Stimulated activated CD4-positive, alpha-beta T cell treated with anti-CD3 and anti-CD28 coated beads, Interleukin-15, amount 100 ng/mL, for 48 hours (primary cell): ENCODE measurements around the gene ADTRP.
"Not testable (repeated sequence)": the region's sequence is repeated elsewhere in the genome, so short reads cannot be mapped to it uniquely, and the experiment has no call there.

ENCODE experiments used
- DNase-seq, 2 donors: peaks; one replicate each; pipeline ENCODE4 v3.0.0-alpha.2; 2020; ENCODE audit warnings: low read depth in 2 of 2

Gene ADTRP

DNA sequence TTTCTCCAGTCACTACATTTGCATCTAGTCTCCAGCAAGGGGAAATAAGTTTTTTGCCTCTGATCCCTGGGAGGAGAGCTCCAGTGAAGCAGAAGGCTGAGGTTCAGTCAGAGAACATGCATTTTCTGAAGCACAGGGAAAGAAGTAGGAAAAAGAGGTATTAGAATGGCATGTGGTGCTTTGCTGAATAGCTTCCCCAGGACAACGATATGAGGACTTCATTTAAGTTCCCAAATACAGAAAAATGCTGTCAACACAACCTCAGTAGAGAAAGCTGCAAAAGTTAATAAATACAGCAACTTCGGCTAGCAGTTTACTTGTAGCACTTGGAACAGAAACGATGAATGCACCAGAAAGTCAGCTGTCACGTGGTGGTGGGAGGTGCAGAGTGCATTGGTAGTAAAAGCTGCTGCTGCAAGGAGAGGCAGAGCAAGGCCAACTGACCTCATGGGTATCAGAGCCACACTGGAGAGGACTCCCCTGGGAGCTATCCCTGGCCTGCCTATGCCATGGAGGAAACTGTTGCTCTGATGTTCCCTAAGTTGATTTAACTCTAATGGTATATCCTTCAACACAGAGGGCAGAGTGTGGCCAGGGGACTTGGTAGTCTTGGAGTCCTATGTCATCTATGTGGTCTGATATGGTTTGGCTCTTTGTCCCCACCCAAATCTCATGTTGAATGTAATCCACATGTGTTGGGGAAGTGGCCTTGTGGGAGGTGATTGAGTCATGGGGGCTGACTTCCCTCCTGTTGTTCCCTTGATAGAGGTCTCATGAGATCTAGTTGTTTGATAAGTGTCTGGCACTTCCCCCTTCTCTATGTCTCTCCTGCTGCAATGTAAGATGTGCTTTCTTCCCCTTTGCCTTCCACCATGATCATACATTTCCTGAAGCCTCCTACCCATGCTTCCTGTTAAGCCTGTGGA is 85.9 kb downstream of the ADTRP start:
- no peak for DNase-seq

DNA sequence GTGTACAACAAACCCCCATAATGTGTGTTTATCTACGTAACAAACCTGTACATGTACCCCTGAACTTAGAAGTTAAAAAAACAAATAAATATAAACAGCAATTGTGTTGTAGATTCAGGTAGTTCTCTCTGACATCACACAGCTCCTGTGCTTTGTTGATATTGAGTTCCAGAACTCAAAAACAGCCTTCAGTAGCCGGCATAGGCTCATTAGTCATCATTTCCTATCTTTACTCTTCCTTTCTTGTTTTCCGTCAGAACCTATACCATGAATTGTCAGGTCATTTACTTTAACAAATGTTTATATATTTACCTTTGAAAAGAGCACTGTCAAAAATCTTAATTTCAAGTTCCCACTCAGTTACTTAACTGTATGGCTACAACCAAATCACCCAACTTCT is 88.8 kb downstream of the ADTRP start:
- no peak for DNase-seq

DNA sequence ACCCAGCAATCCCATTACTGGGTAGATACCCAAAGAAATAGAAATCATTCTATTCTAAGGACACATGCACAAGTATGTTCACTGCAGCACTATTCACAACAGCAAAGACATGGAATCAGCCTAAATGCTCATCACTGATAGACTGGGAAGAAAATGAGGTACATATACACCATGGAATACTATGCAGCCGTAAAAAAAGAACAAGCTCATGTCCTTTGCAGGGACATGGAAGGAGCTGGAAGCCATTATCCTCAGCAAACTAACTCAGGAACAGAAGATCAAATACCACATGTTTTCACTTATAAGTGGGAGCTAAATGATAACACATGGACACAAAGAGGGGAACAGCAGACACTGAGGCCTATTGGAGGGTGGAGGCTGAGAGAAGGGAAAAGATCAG is 89.2 kb downstream of the ADTRP start:
- not testable (repeated sequence) for DNase-seq

DNA sequence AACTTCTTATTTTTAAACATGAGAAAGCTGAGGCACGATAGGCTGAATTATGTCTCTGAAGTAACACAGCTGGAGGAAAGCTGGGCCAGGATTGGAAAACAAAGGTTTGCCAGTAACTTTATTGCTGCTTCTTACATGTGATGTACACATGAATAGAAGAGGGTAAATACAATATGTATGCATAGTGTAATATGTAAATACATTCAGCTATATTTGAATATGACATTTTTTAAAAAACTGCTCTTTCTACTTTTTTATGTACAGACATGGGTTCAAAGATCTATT is 90.2 kb downstream of the ADTRP start:
- DNase-seq = no peak

DNA sequence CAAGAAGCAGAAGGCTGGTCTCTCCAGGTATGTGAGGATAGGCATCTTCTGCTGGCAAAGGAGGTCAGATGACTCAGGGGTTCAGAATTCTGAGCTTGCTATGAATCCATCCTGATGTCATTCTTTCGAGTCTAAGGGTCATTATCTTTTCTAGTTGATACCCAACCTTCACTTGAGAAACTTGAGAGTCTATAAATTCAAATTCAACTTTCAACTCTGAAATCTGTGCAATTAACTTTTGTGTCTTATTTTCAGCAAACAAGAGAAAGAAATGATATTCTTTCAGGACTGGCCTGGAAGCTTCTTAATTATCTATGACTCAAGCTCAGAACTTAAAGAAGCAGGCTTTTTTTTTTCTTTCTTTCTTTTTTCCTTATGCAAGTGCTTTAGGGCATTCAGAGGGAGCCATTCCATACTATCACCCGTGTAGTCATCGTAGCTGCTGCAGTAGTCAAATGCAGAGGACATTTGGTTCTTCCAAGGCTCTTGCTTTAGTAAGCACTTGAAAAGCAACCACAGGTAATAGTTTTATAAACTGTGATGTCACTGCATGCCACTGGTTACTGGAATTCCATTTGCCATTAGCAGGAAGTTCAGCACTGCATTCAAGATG is 93.0 kb downstream of the ADTRP start:
- DNase-seq = no peak

DNA sequence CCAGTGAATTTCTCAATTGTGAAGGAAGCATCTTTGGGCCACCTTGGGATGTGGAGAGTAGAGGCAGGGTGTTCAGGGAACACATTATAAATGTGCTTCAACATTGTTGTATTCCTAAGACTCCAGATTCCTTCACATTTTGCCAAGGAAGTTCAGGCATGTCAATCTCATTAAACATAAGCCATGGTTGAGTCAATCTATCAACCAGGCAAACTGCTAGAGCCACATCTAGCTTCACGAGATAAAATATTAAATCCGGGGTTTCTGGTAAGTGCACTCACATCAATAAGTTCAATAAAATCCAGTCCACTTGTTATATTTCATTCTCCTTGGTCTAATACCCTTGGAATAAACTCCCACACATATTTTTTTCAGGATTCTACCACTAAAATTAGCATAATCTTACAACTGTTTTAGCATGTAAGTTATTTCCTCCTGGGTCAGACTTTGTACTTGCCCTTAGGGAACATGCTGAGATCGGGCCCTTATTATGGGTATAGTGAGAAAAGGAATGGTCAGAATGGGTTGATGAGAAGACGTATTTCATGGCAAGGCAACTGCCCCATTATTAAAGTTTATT is 93.6 kb downstream of the ADTRP start:
- DNase-seq = no peak

DNA sequence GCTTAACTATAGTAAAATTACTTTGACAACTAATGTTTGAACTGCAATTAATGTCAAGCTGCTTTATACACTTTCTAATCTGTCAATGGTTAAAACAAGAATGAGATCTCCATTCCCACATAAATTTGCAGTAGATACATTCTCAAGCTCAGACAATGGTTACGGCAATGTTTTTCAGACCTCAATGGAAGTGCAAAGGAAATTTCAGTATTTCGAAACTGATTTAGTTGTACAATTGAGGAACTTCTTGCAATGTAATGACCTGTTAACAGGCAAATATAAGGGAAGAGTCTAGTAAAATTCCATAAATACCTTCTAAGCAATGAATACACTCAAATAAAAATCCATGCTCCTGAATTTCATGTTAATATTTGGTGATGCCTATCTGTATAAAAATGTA is 94.7 kb downstream of the ADTRP start:
- DNase-seq = no peak

DNA sequence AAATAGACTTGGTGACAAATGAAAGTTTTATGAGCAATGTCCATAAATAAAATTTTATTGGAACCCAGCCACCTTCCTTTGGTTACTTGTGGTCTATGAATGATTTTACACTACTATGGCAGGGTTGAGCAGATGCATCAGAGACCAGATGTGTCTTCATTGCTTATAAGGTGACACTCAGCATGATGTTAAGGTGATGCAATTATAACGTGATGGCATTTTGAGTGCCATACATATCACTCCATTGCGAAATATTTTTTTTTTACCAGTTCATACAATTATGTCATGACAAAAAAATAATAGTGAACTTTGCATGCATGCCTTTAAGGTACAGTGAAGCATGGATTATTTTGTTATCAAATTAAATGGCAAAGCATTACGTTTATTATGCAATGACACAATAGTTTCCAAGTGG is 96.0 kb downstream of the ADTRP start:
- DNase-seq = no peak

DNA sequence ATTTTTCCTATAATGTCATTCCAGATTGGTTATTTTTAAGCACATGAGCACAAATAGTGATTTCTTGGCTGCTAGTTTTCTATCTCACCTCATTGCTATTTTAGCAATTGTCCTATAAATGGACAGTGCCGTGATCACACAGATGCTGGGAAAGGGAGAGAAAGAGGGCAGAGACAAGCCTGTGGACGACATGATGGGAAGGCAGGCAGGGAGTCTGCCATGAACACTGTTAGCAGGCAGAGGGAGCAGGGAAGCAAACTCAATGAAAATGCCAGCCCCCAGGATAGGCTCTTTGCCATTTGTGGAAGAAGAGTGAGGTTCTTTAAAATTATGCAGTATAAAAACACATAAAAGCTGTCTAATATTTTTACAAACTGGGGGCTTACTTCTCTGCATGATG is 96.8 kb downstream of the ADTRP start:
- DNase-seq = no peak

DNA sequence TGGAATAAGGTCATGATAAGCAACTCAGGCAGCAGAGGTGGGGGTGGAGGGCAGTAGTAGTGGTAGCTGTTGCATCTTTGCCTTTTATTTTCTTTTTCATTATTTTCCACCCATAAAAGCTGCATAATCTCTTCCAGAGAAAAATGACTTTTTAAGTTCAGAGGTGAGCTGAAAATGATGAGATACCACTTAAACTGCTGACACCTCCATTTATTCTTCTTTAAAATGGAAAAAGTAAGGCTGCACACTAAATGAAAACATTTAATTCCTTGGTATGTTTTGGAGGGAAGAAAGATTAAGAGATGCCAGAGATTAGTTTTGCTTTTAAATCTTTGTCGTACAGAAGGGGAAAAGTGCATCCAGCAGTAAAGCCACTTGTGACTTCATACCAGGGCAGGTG is 97.2 kb downstream of the ADTRP start:
- DNase-seq = no peak

DNA sequence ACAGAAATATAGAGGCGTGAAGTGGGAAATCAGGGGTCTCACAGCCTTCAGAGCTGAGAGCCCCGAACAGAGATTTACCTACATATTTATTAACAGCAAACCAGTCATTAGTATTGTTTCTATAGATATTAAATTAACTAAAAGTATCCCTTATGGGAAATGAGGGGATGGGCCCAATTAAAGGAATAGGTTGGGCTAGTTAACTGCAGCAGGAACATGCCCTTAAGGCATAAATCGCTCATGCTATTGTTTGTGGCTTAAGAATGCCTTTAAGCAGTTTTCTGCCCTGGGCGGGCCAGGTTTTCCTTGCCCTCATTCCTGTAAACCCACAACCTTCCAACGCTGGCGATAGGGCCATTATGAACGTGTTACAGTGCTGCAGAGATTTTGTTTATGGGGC is 98.1 kb downstream of the ADTRP start:
- not testable (repeated sequence) for DNase-seq

DNA sequence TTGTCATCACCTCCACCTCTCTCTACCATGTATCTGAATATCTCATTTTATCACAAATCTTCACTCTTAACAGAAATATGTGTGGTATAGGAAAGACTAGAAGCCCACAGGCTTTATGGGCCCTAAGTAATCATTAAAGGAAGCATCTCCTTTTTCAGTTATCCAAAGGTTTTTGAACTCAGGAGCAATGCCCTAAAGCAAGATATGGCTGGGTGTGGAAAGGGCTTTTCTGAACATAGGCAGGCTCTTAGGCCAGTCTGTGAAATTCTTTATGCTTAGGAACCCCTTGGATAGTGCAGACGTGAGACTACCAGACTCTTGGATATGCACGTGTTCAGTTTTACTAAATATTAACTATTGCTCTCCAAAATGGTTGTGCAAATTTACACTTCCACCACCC is 99.5 kb downstream of the ADTRP start:
- DNase-seq = no peak

DNA sequence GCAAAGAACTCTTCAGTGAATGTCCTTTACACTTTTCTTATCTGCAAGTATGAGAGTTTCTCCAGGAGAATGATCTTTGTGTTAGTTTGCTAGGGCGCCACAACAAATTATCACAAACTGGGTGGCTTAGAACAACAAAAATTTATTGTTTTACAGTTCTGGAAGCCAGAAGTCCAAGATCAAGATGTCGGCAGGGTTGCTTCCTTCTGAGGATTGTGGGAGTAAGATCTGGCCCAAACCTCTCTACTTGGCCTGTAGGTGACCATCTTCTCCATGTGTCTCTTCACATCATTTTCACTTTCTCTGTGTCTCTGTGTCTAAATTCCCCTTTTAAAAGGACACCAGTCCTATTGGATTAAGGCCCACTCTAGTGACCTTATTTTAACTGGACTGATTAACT is 103.0 kb downstream of the ADTRP start:
- DNase-seq = no peak

DNA sequence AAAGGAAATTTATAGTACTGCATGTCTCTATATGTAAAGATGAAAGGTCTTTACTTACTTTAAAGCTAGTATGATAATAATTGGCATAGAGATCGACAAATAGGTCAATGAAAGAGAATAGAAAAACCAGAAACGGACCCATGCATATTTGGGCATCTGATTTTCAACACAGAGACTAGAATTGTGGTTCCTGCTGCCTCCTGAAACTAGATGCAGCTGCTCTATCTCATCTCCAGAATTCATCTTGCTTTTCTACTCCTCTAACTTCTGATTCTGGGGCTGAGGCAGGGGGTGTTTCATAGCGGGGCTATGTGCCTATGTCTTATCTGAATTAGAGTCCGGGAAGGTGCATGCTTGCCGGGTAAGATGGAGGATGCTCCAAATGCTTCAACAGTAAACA is 105.9 kb downstream of the ADTRP start:
- no peak for DNase-seq

DNA sequence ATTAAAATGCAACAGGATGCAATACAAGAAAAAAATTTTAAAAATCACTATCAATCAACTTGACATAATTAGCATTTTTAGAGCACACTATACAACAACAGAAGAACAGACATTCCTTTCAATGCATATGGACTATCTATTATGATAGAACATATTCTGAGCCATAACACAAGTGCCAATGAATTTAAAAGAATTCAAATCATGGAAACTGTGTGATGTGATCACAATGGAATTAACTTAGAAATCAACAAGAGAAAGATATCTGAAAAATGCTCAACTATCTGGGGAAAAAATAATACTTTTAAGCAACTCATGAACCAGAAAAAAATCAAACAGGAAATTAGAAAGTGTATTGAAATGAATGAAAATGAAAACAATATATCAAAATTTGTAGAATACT is 106.3 kb downstream of the ADTRP start:
- no peak for DNase-seq

DNA sequence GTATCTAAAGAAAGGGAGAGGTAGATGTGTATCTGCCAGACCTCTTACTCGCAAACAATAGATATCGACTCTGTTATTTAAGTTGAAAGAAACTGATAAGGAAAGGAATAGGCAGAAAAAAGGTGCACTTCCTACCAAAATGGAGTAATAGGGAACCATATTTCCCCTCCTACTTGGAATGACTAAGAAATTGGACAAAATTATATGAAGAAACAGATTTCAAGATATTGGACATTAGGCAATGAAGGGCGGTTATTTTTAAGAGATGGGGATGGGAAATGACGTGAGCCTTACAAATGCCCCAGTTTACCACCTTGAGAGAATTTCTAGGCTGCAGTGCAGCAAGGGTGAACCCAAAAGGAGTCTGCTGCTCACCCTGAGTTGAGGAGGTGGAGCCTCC is 108.9 kb downstream of the ADTRP start:
- no peak for DNase-seq

DNA sequence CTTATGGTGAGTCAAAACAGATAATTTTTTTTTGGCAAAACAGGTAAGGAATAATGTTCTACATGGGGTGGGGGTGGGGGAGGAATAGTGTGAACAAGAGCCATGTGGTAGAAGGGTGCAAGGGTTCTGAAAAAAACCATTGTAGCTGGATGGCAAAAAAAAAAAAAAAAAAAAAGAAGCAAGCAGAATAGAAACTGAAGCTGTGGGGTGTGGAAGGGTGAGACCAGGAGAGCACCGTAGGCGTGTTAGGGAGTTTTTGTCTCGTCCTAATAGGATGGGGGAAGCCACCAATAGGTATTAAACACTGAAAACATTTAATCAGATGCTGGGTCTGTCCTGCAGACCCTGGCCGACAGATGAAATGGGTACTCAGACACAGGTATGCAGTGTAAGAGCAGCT is 110.1 kb downstream of the ADTRP start:
- no peak for DNase-seq

DNA sequence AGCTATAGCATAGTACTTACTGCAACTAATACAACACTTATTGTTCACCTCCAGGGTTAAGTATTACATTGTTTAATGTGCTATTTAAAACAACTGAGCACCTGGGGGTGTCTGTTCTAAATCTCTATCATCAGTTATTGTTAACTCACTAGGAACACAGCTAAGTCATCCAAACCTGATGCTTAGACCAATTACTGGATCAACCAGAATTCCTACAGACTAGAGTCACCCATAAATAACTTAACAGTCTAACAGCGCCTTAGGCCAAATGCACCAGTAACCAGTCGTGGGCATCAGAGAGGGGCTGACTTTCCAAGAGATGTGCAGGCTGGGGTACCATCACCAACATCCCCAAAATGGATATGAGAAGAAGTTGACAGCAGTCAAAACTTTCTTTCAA is 110.7 kb downstream of the ADTRP start:
- DNase-seq = no peak

DNA sequence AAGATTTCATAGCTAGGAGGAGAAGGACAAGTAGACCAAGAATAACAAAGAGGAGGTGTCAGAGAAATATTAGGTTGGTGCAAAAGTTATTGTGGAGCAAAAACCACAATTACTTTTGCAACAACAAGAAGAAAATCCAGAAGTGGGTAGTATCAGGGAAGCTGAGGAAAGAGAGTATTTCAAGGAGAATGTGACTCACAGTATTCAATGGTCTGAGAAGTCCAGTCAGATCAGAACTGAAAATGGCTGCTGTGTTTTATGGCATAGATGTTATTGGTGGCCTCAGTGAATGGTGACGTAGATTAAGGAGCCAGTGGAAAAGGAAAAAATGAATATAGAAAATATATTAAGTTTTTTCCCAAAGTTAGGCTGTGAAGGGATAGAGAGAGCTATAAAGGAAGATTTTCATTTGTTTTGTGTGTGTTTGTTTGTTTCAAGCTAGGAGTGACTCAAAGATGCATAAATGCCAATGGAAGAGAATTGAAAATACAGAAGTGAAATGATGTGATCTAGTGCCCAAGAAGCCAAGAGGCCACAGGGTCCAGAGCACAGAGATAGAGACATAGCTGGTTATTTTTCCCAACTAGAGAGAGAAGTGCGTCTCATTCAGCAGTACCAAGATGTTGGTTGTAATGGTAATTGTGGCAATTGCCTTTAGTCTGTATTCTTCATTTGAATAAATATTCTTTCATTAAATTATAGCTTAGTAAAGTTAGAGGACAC is 112.8 kb downstream of the ADTRP start:
- no peak for DNase-seq
